ENCODE data around the gene ADRA2C.

DNA sequence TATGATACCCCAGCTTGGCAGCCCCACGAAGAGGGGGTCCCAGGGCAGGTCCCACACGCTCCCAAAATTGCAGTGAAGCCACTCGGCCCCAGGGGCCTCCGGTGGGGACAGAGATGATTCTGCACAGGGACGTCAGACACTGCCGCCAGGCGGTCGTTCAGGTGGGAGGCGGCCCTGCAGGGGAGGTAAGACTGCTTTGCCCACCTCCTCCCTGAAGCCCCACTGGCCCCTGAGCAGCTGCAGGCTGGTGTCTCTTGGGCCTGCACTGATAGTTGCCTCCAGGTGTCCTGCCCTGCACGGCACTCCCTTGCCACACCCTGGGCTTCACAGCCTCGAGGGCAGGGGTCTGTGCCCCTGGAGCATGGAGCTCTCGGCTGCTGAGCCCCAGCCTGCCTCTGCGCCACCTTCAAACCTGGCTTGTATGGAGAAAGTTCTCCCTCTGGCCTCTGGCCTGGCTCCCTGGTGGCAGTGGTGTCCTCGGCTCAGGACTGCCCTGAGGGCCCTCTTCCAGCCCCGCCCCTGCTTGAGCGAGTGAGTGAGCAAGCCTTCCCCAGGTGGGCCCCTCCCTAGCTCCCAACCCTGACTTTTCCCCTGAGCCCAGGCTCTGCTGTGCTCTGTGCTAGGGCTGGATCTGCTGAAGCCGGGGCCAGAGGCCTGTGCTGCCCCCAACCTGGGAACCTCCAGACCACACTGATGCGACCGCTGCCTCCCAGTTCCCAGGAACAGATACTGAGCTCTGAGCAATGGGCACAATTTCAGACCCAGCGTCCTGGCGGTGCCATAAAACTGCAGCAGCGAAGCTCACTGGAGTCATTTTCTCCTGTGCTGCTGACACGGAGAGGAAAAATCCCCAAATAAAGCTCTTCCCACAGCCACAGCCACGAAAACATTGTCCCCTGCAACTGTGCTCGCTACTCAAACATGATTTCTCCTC, 16.1 kb downstream of the ADRA2C start:
- TF ChIP-seq POLR2AphosphoS5 (IDR thresholded peaks at IDR 0.05; ENCODE audit: borderline replicate concordance, low read depth, low read length) (no peak), EZH2 (IDR thresholded peaks at IDR 0.05) (no peak)
